IPS-15b (cell line): Measurements from ENCODE around the gene MORN1.

Experiments used
- H3K27me3 ChIP-seq: one replicate; pipeline ENCODE4 v1.6.1; 2013; ENCODE audit warnings: low read length; ENCODE audit not compliant: control insufficient read depth, insufficient read depth
- H3K36me3 ChIP-seq: one replicate; pipeline ENCODE4 v1.6.1; 2013; ENCODE audit warnings: low read length; ENCODE audit not compliant: control insufficient read depth, insufficient read depth
- H3K4me1 ChIP-seq: one replicate; pipeline ENCODE4 v1.6.1; 2013; ENCODE audit warnings: mild to moderate bottlenecking, low read length; ENCODE audit not compliant: control insufficient read depth, insufficient read depth
- H3K4me3 ChIP-seq: one replicate; pipeline ENCODE4 v1.5.1; 2013; ENCODE audit warnings: low read depth, low read length
- H3K9ac ChIP-seq: one replicate; pipeline ENCODE4 v1.6.1; 2013; ENCODE audit warnings: low read depth, mild to moderate bottlenecking, low read length
- H3K9me3 ChIP-seq: one replicate; pipeline ENCODE4 v1.6.1; 2013; ENCODE audit warnings: mild to moderate bottlenecking, low read length; ENCODE audit not compliant: control insufficient read depth, insufficient read depth

The MORN1 gene

DNA sequence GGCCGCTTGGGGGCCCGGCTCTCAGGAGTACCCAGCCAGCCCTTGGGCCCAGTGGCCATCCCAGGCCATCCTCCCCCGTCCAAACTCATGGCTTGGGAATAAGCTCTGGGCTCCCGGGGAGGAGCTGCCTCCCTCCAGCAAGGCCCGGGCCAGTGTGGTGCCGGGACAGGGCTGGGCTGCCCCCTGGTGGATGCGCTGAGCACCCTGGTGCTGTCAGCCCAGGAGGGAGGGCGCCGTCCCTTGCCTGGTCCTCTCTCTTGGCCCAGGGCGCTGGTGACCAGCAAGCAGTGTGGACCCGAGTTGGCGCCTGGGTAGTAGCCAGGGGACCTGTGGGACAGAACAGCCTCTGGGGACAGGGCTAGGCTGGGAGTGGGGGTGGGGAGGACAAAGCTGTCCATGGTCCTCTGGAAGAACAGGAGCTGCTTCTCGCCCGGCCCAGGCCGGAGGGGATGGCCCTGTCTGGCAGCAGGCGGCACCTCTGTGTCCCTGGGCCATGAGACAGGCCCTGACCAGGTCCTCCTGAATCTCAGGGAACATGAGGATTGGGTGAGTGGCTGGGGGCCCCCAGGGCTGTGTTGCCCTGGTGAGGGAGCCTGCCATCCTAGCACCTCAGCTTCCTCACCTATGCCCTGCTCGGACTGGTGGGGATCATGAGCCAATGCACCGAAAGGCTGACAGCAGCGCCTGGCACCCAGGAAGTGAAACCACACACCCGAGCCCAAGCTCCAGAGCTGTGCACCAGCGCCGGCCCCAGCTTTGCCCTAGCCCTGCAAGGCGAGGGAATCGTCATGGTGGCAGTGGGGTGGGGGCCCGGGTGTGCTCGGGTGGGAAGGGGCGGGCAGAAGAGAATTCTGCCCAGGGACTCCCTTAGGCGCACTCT, 9.4 kb downstream of the MORN1 start:
- no peaks in the 10 kb centered on the region for H3K36me3 ChIP-seq
- no peak overlapping the region for H3K4me3 ChIP-seq
- H3K9me3 ChIP-seq = no peaks in the 10 kb centered on the region
- no peaks in the 10 kb centered on the region for H3K27me3 ChIP-seq
- H3K4me1 ChIP-seq = no peaks in the 10 kb centered on the region
- no peak overlapping the region for H3K9ac ChIP-seq

DNA sequence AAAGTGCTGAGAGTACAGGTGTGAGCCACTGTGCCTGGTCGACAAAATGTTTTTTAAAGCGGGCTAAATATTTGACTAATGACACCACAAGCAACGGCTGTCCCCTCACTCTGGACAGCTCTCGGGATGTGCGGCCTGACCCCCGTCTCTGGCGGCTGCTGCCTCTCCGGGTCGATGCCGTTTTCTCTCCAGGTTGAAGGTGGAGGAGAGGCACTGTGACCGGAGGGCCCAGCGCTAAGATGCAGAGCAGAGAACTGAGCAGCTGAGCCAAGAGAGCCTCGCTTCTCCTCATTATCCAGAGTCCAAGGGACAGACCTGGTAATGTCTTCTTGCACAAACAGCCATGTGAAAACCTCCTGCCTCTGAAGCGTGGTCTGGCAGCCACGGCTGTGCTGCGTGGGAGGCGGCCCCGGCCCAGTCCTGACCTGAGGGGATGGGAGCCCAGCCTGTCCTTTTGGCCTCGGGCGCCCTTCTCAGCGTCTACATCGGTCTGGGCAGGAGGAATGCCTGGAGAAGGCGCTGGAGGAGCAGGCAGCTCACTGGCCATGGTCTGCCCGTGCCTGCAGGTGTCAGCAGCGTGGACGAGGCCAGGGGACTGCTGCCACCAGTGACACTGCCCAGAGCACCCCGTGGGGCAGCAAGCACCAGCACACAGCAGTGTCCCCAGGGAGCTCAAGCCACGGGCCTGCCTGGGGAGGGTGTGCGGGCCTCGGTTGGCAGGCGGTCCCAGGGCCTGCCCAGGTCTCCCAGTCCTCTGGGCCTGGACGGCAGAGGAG, 10.3 kb downstream of the MORN1 start:
- H3K9ac ChIP-seq = no peak overlapping the region
- no peaks in the 10 kb centered on the region for H3K4me1 ChIP-seq
- no peak overlapping the region for H3K4me3 ChIP-seq
- H3K27me3 ChIP-seq = no peaks in the 10 kb centered on the region
- no peaks in the 10 kb centered on the region for H3K36me3 ChIP-seq
- H3K9me3 ChIP-seq = no peaks in the 10 kb centered on the region

DNA sequence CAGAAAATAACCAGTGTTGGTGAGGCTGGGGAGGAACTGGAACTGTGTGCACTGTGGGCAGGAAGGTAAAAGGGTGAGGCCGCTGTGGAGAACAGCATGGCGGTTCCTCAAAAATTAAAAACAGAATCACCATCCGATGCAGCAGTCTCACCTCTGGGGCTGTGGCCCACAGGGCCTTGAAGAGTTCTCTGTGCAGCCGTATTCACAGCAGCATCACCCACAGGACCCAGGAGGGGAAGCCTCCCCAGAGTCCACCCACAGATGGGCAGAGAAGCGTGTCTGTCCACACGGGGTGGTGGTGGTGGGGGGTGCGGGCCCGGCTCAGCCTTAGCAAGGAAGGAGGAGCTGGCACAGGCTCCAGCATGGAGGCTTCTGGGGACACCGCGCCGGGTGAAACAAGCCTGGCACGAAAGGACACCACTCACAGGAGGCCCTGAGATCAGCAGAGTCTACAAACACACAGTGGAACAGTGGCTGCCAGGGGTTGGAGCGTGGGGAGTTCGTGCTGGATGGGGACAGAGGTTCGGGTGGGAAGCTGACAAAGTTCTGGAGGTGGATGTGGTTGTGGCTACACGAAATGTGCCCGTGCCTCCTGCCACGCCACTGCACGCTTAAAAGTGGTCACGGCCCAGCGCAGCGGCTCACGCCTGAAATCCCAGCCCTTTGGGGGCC, 11.5 kb downstream of the MORN1 start:
- Histone ChIP-seq H3K9ac (no peak overlapping the region), H3K27me3 (no peaks in the 10 kb centered on the region)

DNA sequence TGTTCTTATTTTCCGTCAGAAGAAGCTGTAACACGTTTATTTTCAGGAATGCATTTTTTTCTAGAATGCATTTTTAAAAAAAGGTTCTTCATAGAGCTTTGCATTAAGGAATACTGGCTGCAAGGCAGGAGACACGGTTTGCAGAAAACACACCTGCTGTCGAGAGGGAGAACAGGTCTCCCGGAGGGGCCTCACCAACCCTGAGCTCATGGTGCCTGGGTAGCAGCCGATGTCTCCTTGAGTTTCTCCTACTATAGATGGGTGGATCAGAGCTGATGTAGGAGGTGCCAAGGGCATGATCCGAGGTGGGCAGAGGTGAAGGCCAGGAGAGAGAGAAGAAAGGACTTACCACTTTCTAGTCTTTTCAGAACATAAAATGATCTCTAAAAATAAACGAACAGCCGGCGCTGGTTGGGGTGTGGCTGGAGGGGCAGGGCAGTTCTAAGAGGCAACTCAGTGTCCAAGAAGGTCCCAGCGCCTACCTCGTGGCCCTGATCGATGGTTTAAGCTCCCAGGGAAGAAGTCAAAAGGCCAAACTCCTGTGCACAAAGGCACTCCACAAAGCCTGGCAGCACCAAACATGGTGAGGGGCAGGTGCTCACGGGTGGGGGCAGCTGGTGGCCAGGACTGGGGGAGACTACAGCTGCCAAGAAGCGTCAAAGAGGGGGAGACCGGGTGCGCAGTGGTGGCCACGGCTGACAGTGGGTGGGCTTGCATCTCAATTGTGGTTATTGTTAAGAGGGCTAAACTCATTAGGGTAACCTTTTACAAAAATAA, 12.2 kb downstream of the MORN1 start:
- no peaks in the 10 kb centered on the region for H3K4me1 ChIP-seq

More for the DNA sequence above, 11.5 kb downstream of the MORN1 start:
- Histone ChIP-seq H3K4me3 (no peak overlapping the region), H3K9me3 (no peaks in the 10 kb centered on the region), H3K36me3 (no peaks in the 10 kb centered on the region), H3K4me1 (no peaks in the 10 kb centered on the region)

DNA sequence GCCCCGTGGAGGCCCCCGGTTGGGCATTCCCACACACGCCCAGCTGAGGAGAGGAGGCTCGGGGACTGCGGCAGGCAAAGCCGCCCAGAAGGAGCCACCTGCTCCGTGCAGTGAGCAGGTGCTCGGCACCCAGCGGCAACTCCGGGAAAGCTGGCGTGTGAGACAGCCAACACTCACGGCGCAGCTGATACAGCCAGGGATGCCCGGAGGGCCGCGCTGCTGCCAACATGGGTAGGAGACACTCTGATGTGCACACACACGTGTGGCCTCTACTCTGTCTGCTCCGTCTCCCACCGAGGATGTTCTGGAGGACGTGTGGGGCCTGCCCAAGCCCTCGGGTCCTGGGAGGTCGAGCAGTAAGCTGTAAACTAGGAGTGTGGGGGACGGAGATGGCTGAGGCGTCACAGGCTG, 12.9 kb downstream of the MORN1 start:
- no peak overlapping the region for H3K9ac ChIP-seq
- H3K4me3 ChIP-seq = no peak overlapping the region
- H3K27me3 ChIP-seq = no peaks in the 10 kb centered on the region
- no peaks in the 10 kb centered on the region for H3K36me3 ChIP-seq
- no peaks in the 10 kb centered on the region for H3K9me3 ChIP-seq
- H3K4me1 ChIP-seq = no peaks in the 10 kb centered on the region

More for the DNA sequence above, 12.2 kb downstream of the MORN1 start:
- no peaks in the 10 kb centered on the region for H3K9me3 ChIP-seq
- H3K4me3 ChIP-seq = no peak overlapping the region
- H3K27me3 ChIP-seq = no peaks in the 10 kb centered on the region
- H3K9ac ChIP-seq = no peak overlapping the region
- no peaks in the 10 kb centered on the region for H3K36me3 ChIP-seq

DNA sequence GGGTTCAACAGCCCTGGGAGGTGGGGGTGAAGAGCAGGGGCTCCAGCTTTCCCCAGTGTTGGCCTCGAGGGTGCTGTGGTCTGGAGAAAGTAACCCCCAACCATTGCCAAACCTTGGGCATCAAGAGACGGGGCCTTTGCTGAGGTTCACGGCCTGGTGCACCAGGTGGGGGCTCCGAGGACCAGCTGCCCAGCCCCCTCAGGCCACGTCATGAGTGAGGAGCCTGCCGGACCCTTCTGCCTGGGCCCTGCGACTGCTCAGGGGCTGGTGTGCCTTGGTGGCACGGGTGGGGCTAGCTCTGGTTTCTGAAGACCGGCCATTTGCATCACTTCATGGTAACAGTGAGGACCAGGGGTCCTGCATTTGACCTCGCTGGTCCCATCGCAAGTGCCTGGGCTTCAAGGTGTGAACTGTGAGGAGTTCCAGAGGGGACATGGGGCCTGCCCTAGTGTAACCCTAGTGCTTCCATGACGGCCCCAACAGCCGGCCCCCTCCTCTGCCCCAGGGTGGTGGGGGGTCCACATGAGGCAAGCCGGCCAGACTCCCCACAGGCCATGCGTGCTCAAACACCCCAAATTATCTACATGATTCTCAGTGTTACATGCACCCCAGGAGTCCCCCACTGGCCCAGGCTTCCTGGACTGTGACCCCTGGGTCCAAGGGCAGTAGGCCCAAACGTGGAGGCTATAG, 13.5 kb downstream of the MORN1 start:
- no peaks in the 10 kb centered on the region for H3K4me1 ChIP-seq
- no peak overlapping the region for H3K4me3 ChIP-seq
- no peaks in the 10 kb centered on the region for H3K27me3 ChIP-seq
- H3K9ac ChIP-seq = no peak overlapping the region
- no peaks in the 10 kb centered on the region for H3K36me3 ChIP-seq
- H3K9me3 ChIP-seq = no peaks in the 10 kb centered on the region

DNA sequence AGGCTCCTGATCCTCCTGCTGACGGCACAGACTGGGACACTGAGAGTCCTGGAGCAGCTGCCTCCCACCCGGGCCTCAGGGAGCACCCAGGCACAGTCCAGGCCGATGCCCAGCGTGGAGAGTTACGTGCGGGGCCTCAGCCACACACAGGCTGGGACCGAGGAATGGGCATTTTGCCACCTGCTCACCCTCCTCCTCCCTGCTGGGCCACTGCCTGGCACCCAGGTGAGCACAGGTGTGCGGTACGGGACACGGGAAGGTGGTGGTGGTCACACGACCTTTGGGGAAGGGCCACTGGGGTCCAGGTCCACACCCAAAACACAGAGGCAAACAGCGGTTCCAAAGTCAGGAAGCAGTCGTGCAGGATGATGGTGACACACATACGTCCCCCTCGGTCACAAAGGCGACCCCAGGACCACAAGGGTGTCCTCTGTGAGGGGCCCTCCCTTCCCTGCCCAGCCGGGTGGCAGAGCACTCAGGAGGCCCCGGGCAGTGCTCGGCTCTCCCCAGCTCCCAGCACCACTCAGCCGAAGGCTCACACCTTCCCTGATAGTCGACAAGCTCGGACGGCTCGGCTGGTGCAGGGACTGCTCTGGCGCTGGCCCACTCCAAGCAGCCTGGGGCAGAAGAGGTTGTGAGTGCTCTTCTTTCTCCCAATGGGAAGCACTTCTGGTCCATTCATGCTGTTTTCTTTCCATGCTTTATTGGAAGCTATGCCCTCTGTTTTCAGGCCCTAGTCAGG, 14.3 kb downstream of the MORN1 start:
- no peak overlapping the region for H3K4me3 ChIP-seq
- H3K4me1 ChIP-seq = no peaks in the 10 kb centered on the region
- no peaks in the 10 kb centered on the region for H3K36me3 ChIP-seq
- no peaks in the 10 kb centered on the region for H3K27me3 ChIP-seq
- H3K9ac ChIP-seq = no peak overlapping the region
- H3K9me3 ChIP-seq = no peaks in the 10 kb centered on the region

DNA sequence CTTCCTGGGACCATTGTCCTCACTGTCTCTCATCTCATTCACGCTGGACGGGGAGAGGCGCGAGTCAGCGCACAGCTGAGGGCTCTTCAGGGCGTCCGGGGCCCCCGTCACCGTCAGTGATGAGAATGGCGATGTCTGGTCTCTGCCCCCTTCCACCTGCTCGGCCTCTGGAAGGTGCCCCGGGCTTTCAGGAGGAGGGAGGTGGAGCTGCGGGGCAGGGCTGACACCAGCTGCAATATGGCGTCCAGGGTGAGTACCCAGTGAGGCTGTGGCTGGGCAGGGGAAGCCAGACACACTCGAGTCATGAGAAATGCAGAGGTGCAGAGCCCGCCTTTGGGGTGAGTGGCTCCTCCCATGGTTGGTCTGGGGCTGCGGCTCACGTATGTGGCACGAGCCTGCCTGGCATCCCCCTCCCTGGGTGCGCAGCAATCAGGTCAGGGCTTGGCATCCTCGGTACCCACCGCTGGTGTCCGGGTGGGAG, 15.1 kb downstream of the MORN1 start:
- H3K9me3 ChIP-seq = no peaks in the 10 kb centered on the region
- no peak overlapping the region for H3K9ac ChIP-seq
- no peaks in the 10 kb centered on the region for H3K4me1 ChIP-seq
- no peak overlapping the region for H3K4me3 ChIP-seq
- no peaks in the 10 kb centered on the region for H3K27me3 ChIP-seq
- H3K36me3 ChIP-seq = no peaks in the 10 kb centered on the region

DNA sequence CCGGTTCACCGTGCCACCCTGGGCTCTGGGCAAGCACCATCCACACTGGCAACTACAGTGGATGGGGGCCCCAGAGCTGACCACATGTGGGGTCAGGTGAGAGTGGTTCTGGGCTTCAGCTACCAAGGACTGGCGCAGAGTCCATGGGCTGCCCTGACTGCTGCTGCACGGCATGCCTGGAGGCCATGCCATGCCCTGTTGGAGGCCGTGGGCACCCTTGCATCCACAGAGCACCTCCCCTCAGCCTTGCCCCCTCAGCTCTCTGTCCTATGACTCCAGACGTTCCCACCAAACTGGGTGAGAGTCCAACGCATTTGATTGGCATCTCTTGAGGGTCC, 15.5 kb downstream of the MORN1 start:
- Histone ChIP-seq H3K4me1 (no peaks in the 10 kb centered on the region), H3K4me3 (no peak overlapping the region), H3K9ac (no peak overlapping the region), H3K9me3 (no peaks in the 10 kb centered on the region), H3K36me3 (no peaks in the 10 kb centered on the region), H3K27me3 (no peaks in the 10 kb centered on the region)

DNA sequence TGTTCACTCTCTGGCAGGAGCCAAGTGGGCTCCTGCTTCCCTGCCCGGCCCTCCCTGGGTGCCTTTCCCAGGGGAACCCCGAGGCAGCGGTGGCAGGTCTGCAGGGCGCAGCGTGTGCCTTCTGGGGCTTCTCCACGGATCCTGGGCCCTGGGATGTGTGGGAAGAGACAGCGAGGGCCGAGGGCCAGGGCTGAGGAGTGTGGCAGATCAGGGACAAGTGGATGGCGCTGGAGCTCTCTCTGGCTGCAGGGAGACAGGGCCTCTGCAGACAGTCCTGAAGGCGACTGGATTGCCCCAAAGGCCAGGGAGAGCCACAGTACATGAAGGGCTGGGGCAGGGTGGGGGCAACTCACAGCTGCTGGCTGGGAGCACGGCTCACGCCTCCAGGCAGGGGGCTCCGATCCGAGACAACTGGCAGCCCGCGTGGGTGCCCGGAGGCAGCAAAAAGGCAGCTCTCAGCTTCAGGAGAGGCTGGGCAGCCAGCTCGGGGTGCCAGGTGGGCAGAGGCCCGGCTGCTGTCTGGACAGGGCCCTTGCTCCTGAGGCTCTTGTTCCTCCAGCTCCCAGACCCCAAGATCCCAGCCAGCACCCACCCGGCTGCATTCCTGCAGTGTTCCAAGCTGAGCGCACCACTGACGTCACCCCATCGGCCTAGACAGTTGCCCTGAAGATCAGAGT, 16.0 kb downstream of the MORN1 start:
- Histone ChIP-seq H3K27me3 (no peaks in the 10 kb centered on the region), H3K9ac (no peak overlapping the region), H3K36me3 (no peaks in the 10 kb centered on the region), H3K9me3 (no peaks in the 10 kb centered on the region), H3K4me3 (no peak overlapping the region), H3K4me1 (no peaks in the 10 kb centered on the region)
